ENCODE results near the gene SLC28A1.

The SLC28A1 gene

GRCh38 chr15:84901540-84901939 is 17.1 kb downstream of the SLC28A1 start:
- H3K4me3 ChIP-seq (ENCODE audit: low read depth, low read length), result no peak overlapping the region
- no peak for TF ChIP-seq CTCF (conservative IDR thresholded peaks at IDR 0.05; ENCODE audit: low read depth, low read length)
- DNase-seq (ENCODE audit: low read depth), result no peak

- no peak for TF ChIP-seq CTCF (conservative IDR thresholded peaks at IDR 0.05; ENCODE audit: low read depth, low read length)
- DNase-seq (ENCODE audit: low read depth), result no peak
Observed at GRCh38 chr15:84903751-84904150, 19.3 kb downstream of the SLC28A1 start.

GRCh38 chr15:84904419-84904818 is 20.0 kb downstream of the SLC28A1 start:
- no peak for DNase-seq (ENCODE audit: low read depth)
- TF ChIP-seq CTCF (conservative IDR thresholded peaks at IDR 0.05; ENCODE audit: low read depth, low read length), result no peak
- no peak overlapping the region for H3K4me3 ChIP-seq (ENCODE audit: low read depth, low read length)

More at GRCh38 chr15:84903751-84904150, 19.3 kb downstream of the SLC28A1 start:
- no peak overlapping the region for H3K4me3 ChIP-seq (ENCODE audit: low read depth, low read length)

- no peak for TF ChIP-seq CTCF (conservative IDR thresholded peaks at IDR 0.05; ENCODE audit: low read depth, low read length)
- DNase-seq (ENCODE audit: low read depth), result no peak
- H3K4me3 ChIP-seq (ENCODE audit: low read depth, low read length), result no peak overlapping the region
Observed at GRCh38 chr15:84905016-84905916, 20.8 kb downstream of the SLC28A1 start.

GRCh38 chr15:84907731-84908130 is 23.3 kb downstream of the SLC28A1 start:
- no peak for TF ChIP-seq CTCF (conservative IDR thresholded peaks at IDR 0.05; ENCODE audit: low read depth, low read length)
- no peak overlapping the region for H3K4me3 ChIP-seq (ENCODE audit: low read depth, low read length)
- DNase-seq (ENCODE audit: low read depth), result no peak

GRCh38 chr15:84908564-84908963 is 24.1 kb downstream of the SLC28A1 start:
- TF ChIP-seq CTCF (conservative IDR thresholded peaks at IDR 0.05; ENCODE audit: low read depth, low read length), result no peak
- no peak for DNase-seq (ENCODE audit: low read depth)
- H3K4me3 ChIP-seq (ENCODE audit: low read depth, low read length), result no peak overlapping the region

- DNase-seq (ENCODE audit: low read depth), result no peak
Observed at GRCh38 chr15:84909029-84909428, 24.6 kb downstream of the SLC28A1 start.

More at GRCh38 chr15:84909029-84909428, 24.6 kb downstream of the SLC28A1 start:
- H3K4me3 ChIP-seq (ENCODE audit: low read depth, low read length), result no peak overlapping the region
- no peak for TF ChIP-seq CTCF (conservative IDR thresholded peaks at IDR 0.05; ENCODE audit: low read depth, low read length)
